Natural killer cell (primary cell): Measurements from ENCODE around the gene SNX13. TPM values are rescaled to one million over a fixed set of nuclear protein-coding genes. Genes with fewer than 3 reads are reported as not detected.
"Not testable (repeated sequence)": the region's sequence is repeated elsewhere in the genome, so short reads cannot be mapped to it uniquely, and the experiment has no call there.

ENCODE experiments used
- ATAC-seq, 3 donors: fragments of 150-1000 bp in 2 of 3; fragments of 200-7000 bp in 1 of 3; cut with Tn5 transposase; 1 replicate in 1 of 3; 2 replicates in 2 of 3; pipeline ENCODE4 v1.10.0; 2021; ENCODE audit warnings: mild to moderate bottlenecking in 2 of 3, moderate library complexity in 2 of 3
- DNase-seq, 2 donors: peaks; one replicate each; pipeline versions ENCODE4 v3.0.0 to v3.0.0-alpha.2; 2013 to 2021; ENCODE audit warnings: mixed read lengths in 1 of 2
- H3K27ac ChIP-seq: one replicate; pipeline ENCODE4 v1.5.1; 2013; ENCODE audit warnings: mild to moderate bottlenecking, low read length
- H3K27me3 ChIP-seq: one replicate; pipeline ENCODE4 v1.6.1; 2013; ENCODE audit warnings: low read length; ENCODE audit not compliant: control insufficient read depth, insufficient read depth
- H3K36me3 ChIP-seq: one replicate; pipeline ENCODE4 v1.6.1; 2013; ENCODE audit warnings: low read length; ENCODE audit not compliant: control insufficient read depth, insufficient read depth
- H3K4me1 ChIP-seq: one replicate; pipeline ENCODE4 v1.6.1; 2013; ENCODE audit warnings: low read length; ENCODE audit not compliant: control insufficient read depth, insufficient read depth
- H3K4me3 ChIP-seq: one replicate; pipeline ENCODE4 v1.5.1; 2013; ENCODE audit warnings: low read length
- H3K9me3 ChIP-seq: one replicate; pipeline ENCODE4 v1.6.1; 2013; ENCODE audit warnings: low read length; ENCODE audit not compliant: control insufficient read depth, insufficient read depth
- H3K27ac Mint-ChIP-seq, 2 donors: one replicate each; pipeline ENCODE4 v1.8.0; 2022; ENCODE audit warnings: mild to moderate bottlenecking in 2 of 2, mixed read lengths in 2 of 2, moderate library complexity in 1 of 2
- H3K27me3 Mint-ChIP-seq, 2 donors: one replicate each; pipeline ENCODE4 v1.8.0; 2022; ENCODE audit warnings: low read depth in 2 of 2, mixed read lengths in 2 of 2
- H3K36me3 Mint-ChIP-seq: one replicate; pipeline ENCODE4 v1.8.0; 2022; ENCODE audit warnings: mixed read lengths
- H3K4me1 Mint-ChIP-seq, 2 donors: one replicate each; pipeline ENCODE4 v1.8.0; 2022; ENCODE audit warnings: mixed read lengths in 2 of 2
- H3K4me3 Mint-ChIP-seq: one replicate; pipeline ENCODE4 v1.8.0; 2022; ENCODE audit warnings: mild to moderate bottlenecking, moderate library complexity, mixed read lengths
- H3K9me3 Mint-ChIP-seq, 2 donors: one replicate each; pipeline ENCODE4 v1.8.0; 2022; ENCODE audit warnings: mixed read lengths in 2 of 2
- WGBS: methylation state at CpG from one replicate; pipeline ENCODE4 v1.1.7; 2013; ENCODE audit warnings: missing lambda C conversion rate; ENCODE audit not compliant: insufficient coverage; 5-methylcytosine and 5-hydroxymethylcytosine counted together
- intact Hi-C: fragments of 100-400 bp; cut with micrococcal nuclease; formaldehyde crosslinking; loops from one replicate; pipeline ENCODE4 v1.14.2; 2022
- total RNA-seq, 4 donors: library from RNA; stranded (reverse); fragments of 120-200 nt in 1 of 4; gene quantifications; one replicate each; pipeline versions ENCODE4 v1.2.3 to v1.2.4, GENCODE V29; 2013 to 2022
- TF ChIP-seq, protein P1 (sequence below): fragments of 200-600 bp; IDR thresholded peaks from one replicate; pipeline ENCODE4 v1.8.0; 2022; ENCODE audit warnings: antibody characterized with exemption

Gene SNX13
- total RNA-seq, 3 donors from 2014 or later (not counting 1 experiment from before 2014, with no cell fraction given) = 34.8 to 38.5 (median 37.4) TPM

DNA sequence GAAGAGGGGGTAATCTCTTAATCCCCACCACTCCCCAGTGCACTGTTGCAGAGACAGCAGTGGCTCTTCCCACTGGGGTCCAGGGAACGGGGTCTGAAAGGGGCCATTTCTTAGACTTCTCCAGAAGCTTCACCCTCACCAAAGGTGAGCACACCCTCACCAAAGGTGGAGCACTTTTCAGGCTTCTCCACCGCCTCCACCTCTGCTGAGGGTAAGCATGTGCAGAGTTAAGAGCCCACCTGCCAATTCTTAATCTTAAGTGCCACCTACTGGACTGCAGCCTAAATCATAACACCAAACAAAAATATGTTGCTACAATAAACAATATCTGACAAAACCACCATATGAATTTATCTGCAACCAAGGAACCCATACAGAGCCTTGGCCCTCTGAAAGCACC lies 27.0 kb downstream of the SNX13 start:
- no peaks in the 10 kb centered on the region for H3K9me3 ChIP-seq
- H3K4me3 ChIP-seq = no peak overlapping the region
- no peaks in the 10 kb centered on the region for H3K36me3 Mint-ChIP-seq
- TF ChIP-seq, protein P1, sequence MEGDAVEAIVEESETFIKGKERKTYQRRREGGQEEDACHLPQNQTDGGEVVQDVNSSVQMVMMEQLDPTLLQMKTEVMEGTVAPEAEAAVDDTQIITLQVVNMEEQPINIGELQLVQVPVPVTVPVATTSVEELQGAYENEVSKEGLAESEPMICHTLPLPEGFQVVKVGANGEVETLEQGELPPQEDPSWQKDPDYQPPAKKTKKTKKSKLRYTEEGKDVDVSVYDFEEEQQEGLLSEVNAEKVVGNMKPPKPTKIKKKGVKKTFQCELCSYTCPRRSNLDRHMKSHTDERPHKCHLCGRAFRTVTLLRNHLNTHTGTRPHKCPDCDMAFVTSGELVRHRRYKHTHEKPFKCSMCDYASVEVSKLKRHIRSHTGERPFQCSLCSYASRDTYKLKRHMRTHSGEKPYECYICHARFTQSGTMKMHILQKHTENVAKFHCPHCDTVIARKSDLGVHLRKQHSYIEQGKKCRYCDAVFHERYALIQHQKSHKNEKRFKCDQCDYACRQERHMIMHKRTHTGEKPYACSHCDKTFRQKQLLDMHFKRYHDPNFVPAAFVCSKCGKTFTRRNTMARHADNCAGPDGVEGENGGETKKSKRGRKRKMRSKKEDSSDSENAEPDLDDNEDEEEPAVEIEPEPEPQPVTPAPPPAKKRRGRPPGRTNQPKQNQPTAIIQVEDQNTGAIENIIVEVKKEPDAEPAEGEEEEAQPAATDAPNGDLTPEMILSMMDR = no peak
- no peaks in the 10 kb centered on the region for H3K27me3 Mint-ChIP-seq
- no peak overlapping the region for H3K4me3 Mint-ChIP-seq
- ATAC-seq (no peak), DNase-seq (no peak)
- H3K4me1 Mint-ChIP-seq = peaks cover 18 to 46% of the 10 kb centered on the region in 2 donors
- H3K9me3 Mint-ChIP-seq = no peaks in the 10 kb centered on the region
- H3K27ac ChIP-seq = no peak overlapping the region
- intact Hi-C loops = no loop called here
- no peaks in the 10 kb centered on the region for H3K27me3 ChIP-seq
- no peaks in the 10 kb centered on the region for H3K36me3 ChIP-seq
- H3K4me1 ChIP-seq = no peaks in the 10 kb centered on the region
- H3K27ac Mint-ChIP-seq = no peak overlapping the region
- 91% methylated on average over 2 of the region's 2 CpGs for WGBS

DNA sequence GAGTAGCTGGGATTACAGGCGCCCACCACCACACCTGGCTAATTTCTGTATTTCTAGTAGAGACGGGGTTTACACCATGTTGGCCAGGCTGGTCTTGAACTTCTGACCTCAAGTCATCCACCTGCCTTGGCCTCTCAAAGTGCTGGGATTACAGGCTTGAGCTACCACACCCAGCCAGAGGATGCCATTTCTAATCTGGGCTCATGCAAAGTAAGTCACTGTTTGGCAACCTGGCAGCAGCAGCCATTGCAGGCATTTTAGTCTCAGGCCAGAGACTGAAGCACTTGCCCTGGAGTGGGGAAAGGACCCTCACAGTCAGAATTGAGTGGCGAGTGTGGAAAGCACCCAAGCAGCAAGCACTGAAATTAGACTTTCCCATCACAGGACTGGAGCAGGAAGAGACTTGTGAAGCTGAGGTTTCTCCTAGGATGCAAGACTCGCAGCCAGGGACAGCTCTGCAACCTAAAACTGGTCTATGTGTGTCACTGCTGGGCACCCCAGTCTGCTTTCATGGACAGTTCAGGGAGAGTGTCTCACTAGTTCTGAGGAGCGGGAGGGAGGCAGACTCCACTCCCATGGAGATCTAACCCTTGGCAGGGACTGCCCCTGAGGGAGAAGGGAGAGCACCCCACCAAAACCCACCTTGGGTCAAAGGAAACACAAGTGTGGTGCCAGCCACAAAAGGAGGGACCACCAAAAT lies 27.6 kb downstream of the SNX13 start:
- TF ChIP-seq, protein P1 = no peak
- no peak overlapping the region for H3K4me3 Mint-ChIP-seq
- no peaks in the 10 kb centered on the region for H3K9me3 ChIP-seq
- no peaks in the 10 kb centered on the region for H3K27me3 ChIP-seq
- no peaks in the 10 kb centered on the region for H3K4me1 ChIP-seq
- H3K27me3 Mint-ChIP-seq = no peaks in the 10 kb centered on the region
- ATAC-seq = no peak
- H3K4me3 ChIP-seq = no peak overlapping the region
- no peaks in the 10 kb centered on the region for H3K36me3 ChIP-seq
- H3K4me1 Mint-ChIP-seq = peaks cover 23 to 46% of the 10 kb centered on the region in 2 donors
- no peaks in the 10 kb centered on the region for H3K36me3 Mint-ChIP-seq
- WGBS = 87% methylated on average over 5 of the region's 5 CpGs
- intact Hi-C loops = no loop called here
- H3K9me3 Mint-ChIP-seq = no peaks in the 10 kb centered on the region
- DNase-seq = no peak
- H3K27ac ChIP-seq = no peak overlapping the region
- H3K27ac Mint-ChIP-seq = no peak overlapping the region

DNA sequence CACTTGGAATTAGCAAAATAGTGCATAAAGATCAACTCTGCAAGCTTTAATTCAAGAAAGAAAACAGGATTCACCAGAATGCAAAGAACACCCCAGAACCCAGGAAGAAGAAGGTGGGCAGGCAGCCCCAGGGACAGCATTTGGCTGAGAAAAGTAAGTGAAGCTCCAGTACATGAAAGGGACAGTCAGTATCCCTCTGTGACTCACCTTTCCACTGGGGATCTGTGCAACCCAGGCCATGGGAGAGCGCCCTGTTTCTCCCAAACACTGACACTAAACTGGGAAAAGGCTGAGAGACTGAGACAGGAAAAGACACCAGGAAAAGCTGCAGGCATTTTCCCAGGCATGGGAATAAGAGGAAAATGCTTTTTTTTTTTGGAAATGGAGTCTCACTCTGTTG lies 28.2 kb downstream of the SNX13 start:
- no peaks in the 10 kb centered on the region for H3K36me3 Mint-ChIP-seq
- no peaks in the 10 kb centered on the region for H3K27me3 Mint-ChIP-seq
- DNase-seq = no peak
- WGBS = 67% methylated on average over 1 of the region's 1 CpG
- no peak overlapping the region for H3K4me3 Mint-ChIP-seq
- H3K9me3 Mint-ChIP-seq = no peaks in the 10 kb centered on the region
- Histone ChIP-seq H3K27me3 (no peaks in the 10 kb centered on the region), H3K27ac (no peak overlapping the region), H3K9me3 (no peaks in the 10 kb centered on the region), H3K36me3 (no peaks in the 10 kb centered on the region), H3K4me3 (no peak overlapping the region), H3K4me1 (no peaks in the 10 kb centered on the region)
- peaks cover 30 to 50% of the 10 kb centered on the region in 2 donors for H3K4me1 Mint-ChIP-seq
- intact Hi-C loops = no loop called here
- H3K27ac Mint-ChIP-seq = peak overlapping the region in 1 of 2 donors; percentile 45
- TF ChIP-seq, protein P1 = no peak
- ATAC-seq = no peak

DNA sequence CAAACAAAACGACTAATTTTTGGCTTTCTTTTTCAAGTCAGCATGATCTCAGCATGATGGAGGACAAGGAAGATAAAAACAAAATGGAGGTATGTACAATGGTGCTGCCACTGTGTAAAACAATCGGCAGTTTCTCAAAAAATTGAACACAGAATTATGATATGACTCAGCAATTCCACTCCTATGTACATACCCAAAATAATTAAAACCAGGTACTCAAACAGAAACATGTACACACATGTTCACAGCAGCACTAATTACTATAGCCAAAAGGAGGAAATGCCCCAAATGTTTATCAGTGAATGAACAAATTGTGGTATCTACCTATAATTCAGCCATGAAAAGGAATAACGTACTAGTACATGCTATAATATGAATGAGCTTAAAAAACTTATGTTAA lies 29.9 kb downstream of the SNX13 start:
- DNase-seq (no peak), ATAC-seq (no peak)
- Mint-ChIP-seq H3K4me1 (peaks cover 32 to 53% of the 10 kb centered on the region in 2 donors), H3K9me3 (no peaks in the 10 kb centered on the region), H3K27ac (no peak overlapping the region), H3K4me3 (no peak overlapping the region), H3K36me3 (no peaks in the 10 kb centered on the region), H3K27me3 (no peaks in the 10 kb centered on the region)
- WGBS = 89% methylated on average over 2 of the region's 3 CpGs
- H3K36me3 ChIP-seq = no peaks in the 10 kb centered on the region
- intact Hi-C loops = no loop called here
- H3K4me1 ChIP-seq = no peaks in the 10 kb centered on the region
- no peaks in the 10 kb centered on the region for H3K27me3 ChIP-seq
- no peaks in the 10 kb centered on the region for H3K9me3 ChIP-seq
- H3K4me3 ChIP-seq = no peak overlapping the region
- H3K27ac ChIP-seq = no peak overlapping the region
- TF ChIP-seq, protein P1 = no peak

DNA sequence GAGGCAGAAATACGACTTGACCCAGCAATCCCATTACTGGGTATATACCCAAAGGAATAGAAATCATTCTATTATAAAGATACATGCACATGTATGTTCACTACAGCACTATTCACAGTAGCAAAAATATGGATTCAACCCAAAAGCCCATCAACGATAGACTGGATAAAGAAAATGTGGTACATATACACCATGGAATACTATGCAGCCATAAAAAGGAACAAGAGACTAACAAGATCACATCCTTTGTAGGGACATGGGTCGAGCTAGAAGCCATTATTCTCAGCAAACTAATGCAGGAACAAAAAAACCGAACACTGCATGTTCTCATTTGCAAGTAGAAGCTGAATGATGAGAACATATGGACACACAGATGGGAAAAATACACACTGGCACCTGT lies 31.0 kb downstream of the SNX13 start:
- H3K36me3 Mint-ChIP-seq, intact Hi-C loops, H3K4me1 ChIP-seq, H3K9me3 ChIP-seq, H3K27ac ChIP-seq, H3K4me3 Mint-ChIP-seq, ATAC-seq, H3K27me3 Mint-ChIP-seq, H3K9me3 Mint-ChIP-seq, DNase-seq, H3K4me3 ChIP-seq, H3K27ac Mint-ChIP-seq, H3K36me3 ChIP-seq, H3K27me3 ChIP-seq: not testable (repeated sequence)
- WGBS = 95% methylated on average over 3 of the region's 4 CpGs
- H3K4me1 Mint-ChIP-seq = peaks cover 38 to 50% of the 10 kb centered on the region in 2 donors
